HG03442 (cell line): ENCODE measurements around the gene HDGF.
"Not testable (repeated sequence)": the region's sequence is repeated elsewhere in the genome, so short reads cannot be mapped to it uniquely, and the experiment has no call there.

Experiments
- ATAC-seq: cut with Tn5 transposase; IDR thresholded peaks from one replicate; pipeline ENCODE4 v1.9.1; 2021; ENCODE audit warnings: mild to moderate bottlenecking, moderate library complexity; ENCODE audit not compliant: unreplicated experiment

Gene HDGF

GRCh38 chr1:156767101-156767878 is 15.8 kb upstream of the HDGF start, which contains the start of gene PRCC:
PRCC (plus strand) TSS chr1:156767535; CDS start chr1:156767772, 237 bp downstream.
- ATAC-seq: peak; percentile 91

- peak; percentile 6 for ATAC-seq
Observed at GRCh38 chr1:156766298-156767100, 15.0 kb upstream of the HDGF start.

GRCh38 chr1:156765666-156766065 is 14.2 kb upstream of the HDGF start:
- ATAC-seq: no peak

- ATAC-seq: not testable (repeated sequence)
Observed at GRCh38 chr1:156765136-156765535, 13.7 kb upstream of the HDGF start.

GRCh38 chr1:156760796-156761104 is 9.3 kb upstream of the HDGF start:
- no peak for ATAC-seq

GRCh38 chr1:156760092-156760795 is 8.8 kb upstream of the HDGF start:
- ATAC-seq: no peak

- ATAC-seq: not testable (repeated sequence)
Observed at GRCh38 chr1:156757572-156758253, 6.2 kb upstream of the HDGF start.

GRCh38 chr1:156756355-156756754 is 4.9 kb upstream of the HDGF start:
- no peak for ATAC-seq

GRCh38 chr1:156755527-156755950 is 4.1 kb upstream of the HDGF start:
- ATAC-seq: no peak

GRCh38 chr1:156754219-156754618 is 2.7 kb upstream of the HDGF start:
- ATAC-seq: no peak

- ATAC-seq: no peak
Observed at GRCh38 chr1:156752843-156753482, 1.5 kb upstream of the HDGF start.

- ATAC-seq: peak; percentile 60
Observed at GRCh38 chr1:156751757-156752481, 444 bp upstream of the HDGF start.

- peak; percentile 7 for ATAC-seq
Observed at GRCh38 chr1:156750711-156751450, 594 bp downstream of the HDGF start.

- no peak for ATAC-seq
Observed at GRCh38 chr1:156750191-156750672, 1.2 kb downstream of the HDGF start.

- no peak for ATAC-seq
Observed at GRCh38 chr1:156749419-156750118, 1.9 kb downstream of the HDGF start.

- ATAC-seq: no peak
Observed at GRCh38 chr1:156748670-156749418, 2.6 kb downstream of the HDGF start.
